ENCODE results near the gene SLC16A4. TPM values are rescaled to one million over a fixed set of nuclear protein-coding genes. Genes with fewer than 3 reads are reported as not detected.

Gene SLC16A4
- total and polyA plus RNA-seq, 2 donors from 2014 or later = 51.8 to 53.1 TPM

DNA sequence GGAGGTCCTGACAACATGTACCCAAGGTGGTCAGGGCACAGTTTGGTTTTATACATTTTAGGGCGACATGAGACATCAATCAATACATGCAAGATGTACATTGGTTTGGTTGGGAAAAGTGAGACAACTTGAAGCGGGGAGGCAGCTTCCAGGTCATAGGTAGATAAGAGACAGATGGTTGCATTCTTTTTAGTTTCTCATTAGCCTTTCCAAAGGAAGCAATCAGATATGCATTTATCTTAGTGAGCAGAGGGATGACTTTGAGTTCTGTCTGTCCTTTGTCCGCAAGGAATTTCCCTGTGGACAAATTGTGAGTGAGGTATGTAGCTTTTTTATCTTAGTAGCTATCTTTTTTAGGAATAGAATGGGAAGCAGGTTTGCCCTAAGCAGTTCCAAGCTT lies 62.1 kb downstream of the SLC16A4 start:
- TF ChIP-seq, protein P1, sequence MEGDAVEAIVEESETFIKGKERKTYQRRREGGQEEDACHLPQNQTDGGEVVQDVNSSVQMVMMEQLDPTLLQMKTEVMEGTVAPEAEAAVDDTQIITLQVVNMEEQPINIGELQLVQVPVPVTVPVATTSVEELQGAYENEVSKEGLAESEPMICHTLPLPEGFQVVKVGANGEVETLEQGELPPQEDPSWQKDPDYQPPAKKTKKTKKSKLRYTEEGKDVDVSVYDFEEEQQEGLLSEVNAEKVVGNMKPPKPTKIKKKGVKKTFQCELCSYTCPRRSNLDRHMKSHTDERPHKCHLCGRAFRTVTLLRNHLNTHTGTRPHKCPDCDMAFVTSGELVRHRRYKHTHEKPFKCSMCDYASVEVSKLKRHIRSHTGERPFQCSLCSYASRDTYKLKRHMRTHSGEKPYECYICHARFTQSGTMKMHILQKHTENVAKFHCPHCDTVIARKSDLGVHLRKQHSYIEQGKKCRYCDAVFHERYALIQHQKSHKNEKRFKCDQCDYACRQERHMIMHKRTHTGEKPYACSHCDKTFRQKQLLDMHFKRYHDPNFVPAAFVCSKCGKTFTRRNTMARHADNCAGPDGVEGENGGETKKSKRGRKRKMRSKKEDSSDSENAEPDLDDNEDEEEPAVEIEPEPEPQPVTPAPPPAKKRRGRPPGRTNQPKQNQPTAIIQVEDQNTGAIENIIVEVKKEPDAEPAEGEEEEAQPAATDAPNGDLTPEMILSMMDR (IDR thresholded peaks at IDR 0.05; ENCODE audit: borderline replicate concordance, extremely low read depth, insufficient read depth) = no peak
- DNase-seq (no peak), FAIRE-seq (no peak)
- H3K9me3 ChIP-seq (ENCODE audit: control insufficient read depth in 2 of 3, insufficient read depth in 1 of 3, low read length in 3 of 3) = no peaks in the 10 kb centered on the region
- H3K27me3 ChIP-seq (ENCODE audit: control insufficient read depth, insufficient read depth, low read length) = no peaks in the 10 kb centered on the region
- no peak overlapping the region for H3K27ac ChIP-seq (ENCODE audit: low read depth in 2 of 2, low read length in 2 of 2)
- H3K4me3 ChIP-seq (ENCODE audit: low read length in 3 of 3) = no peak overlapping the region
- intact Hi-C loops (cut with DNase I) = no loop called here
- H3K9ac ChIP-seq (ENCODE audit: low read length in 3 of 3) = no peak overlapping the region
- no peaks in the 10 kb centered on the region for H3K4me1 ChIP-seq (ENCODE audit: control insufficient read depth in 2 of 3, insufficient read depth in 2 of 3, low read depth in 1 of 3, low read length in 3 of 3)
- H3K36me3 ChIP-seq (ENCODE audit: control insufficient read depth in 2 of 3, insufficient read depth in 3 of 3, low read length in 3 of 3) = no peaks in the 10 kb centered on the region

DNA sequence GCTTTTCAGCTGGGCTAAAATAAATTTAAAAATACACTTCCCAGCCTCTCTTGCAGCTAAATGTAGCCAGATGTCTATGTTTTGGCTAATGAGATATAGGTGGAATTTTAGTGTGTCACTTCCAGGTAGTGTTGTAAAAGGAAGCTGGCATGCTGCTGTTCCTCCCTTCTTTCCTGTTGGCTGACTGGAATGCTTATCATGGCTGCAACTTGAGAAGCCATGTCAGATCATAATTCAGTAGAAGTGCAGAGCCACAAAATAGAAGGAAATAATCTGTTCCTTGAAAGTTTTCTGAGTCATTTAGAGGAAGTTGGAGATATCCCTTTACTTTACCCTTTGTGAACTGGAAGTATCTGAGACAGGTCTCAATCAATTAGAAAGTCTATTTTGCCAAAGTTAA lies 62.6 kb downstream of the SLC16A4 start:
- H3K9me3 ChIP-seq (ENCODE audit: control insufficient read depth in 2 of 3, insufficient read depth in 1 of 3, low read length in 3 of 3) = no peaks in the 10 kb centered on the region

DNA sequence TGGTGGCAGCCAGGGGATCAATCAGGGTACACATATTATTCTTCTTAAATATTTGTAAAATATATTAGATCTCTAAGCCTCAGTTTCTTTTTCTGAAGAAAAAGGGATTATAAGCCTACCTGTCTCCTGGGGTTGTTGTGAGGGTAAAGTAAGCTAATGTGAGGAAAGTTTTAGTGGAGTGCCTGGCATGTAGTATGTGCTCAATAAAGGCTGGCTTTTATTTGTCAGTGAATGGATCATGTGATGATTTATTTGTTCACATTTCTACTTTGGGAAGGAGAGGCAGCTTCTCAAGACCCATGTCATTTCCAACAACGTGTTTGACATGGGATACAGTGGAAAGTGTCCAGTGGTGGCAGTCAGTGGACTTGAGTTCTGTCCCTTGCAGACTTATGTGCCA lies 64.0 kb downstream of the SLC16A4 start:
- H3K9me3 ChIP-seq (ENCODE audit: control insufficient read depth in 2 of 3, insufficient read depth in 1 of 3, low read length in 3 of 3) = no peaks in the 10 kb centered on the region
- H3K9ac ChIP-seq (ENCODE audit: low read length in 3 of 3) = no peak overlapping the region
- intact Hi-C loops (cut with DNase I) = no loop called here
- no peak overlapping the region for H3K4me3 ChIP-seq (ENCODE audit: low read length in 3 of 3)
- no peak overlapping the region for H3K27ac ChIP-seq (ENCODE audit: low read depth in 2 of 2, low read length in 2 of 2)
- H3K4me1 ChIP-seq (ENCODE audit: control insufficient read depth in 2 of 3, insufficient read depth in 2 of 3, low read depth in 1 of 3, low read length in 3 of 3) = no peaks in the 10 kb centered on the region
- TF ChIP-seq, protein P1 (IDR thresholded peaks at IDR 0.05; ENCODE audit: borderline replicate concordance, extremely low read depth, insufficient read depth) = no peak
- no peaks in the 10 kb centered on the region for H3K36me3 ChIP-seq (ENCODE audit: control insufficient read depth in 2 of 3, insufficient read depth in 3 of 3, low read length in 3 of 3)
- no peaks in the 10 kb centered on the region for H3K27me3 ChIP-seq (ENCODE audit: control insufficient read depth, insufficient read depth, low read length)
- FAIRE-seq = no peak
- DNase-seq = no peak

More for the DNA sequence above, 62.6 kb downstream of the SLC16A4 start:
- no peaks in the 10 kb centered on the region for H3K4me1 ChIP-seq (ENCODE audit: control insufficient read depth in 2 of 3, insufficient read depth in 2 of 3, low read depth in 1 of 3, low read length in 3 of 3)
- FAIRE-seq (no peak), DNase-seq (no peak)
- no peak overlapping the region for H3K4me3 ChIP-seq (ENCODE audit: low read length in 3 of 3)
- H3K9ac ChIP-seq (ENCODE audit: low read length in 3 of 3) = no peak overlapping the region
- no peaks in the 10 kb centered on the region for H3K27me3 ChIP-seq (ENCODE audit: control insufficient read depth, insufficient read depth, low read length)
- H3K36me3 ChIP-seq (ENCODE audit: control insufficient read depth in 2 of 3, insufficient read depth in 3 of 3, low read length in 3 of 3) = no peaks in the 10 kb centered on the region
- intact Hi-C loops (cut with DNase I) = no loop called here
- H3K27ac ChIP-seq (ENCODE audit: low read depth in 2 of 2, low read length in 2 of 2) = no peak overlapping the region
- TF ChIP-seq, protein P1 (IDR thresholded peaks at IDR 0.05; ENCODE audit: borderline replicate concordance, extremely low read depth, insufficient read depth) = no peak

DNA sequence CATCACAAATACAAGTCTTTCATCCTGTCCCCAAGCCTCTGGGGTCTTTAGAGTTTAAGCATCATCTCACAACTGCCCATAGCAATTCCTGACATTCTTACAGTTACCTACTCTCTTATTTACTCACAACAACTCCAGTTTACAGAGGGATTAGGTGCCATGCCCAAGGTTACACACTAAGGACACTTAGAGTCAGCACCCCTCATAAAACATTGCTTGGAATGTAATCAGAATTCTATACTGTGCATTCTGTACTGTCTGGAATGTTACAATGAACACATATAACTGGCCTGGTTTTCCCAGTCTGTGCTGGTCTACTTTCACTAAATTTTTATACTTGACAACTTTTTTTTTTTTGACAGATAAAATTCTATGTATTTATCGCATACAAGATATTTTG lies 66.2 kb downstream of the SLC16A4 start:
- TF ChIP-seq, protein P1 (IDR thresholded peaks at IDR 0.05; ENCODE audit: borderline replicate concordance, extremely low read depth, insufficient read depth) = no peak

More for the DNA sequence above, 66.2 kb downstream of the SLC16A4 start:
- no peak for FAIRE-seq
- no peak overlapping the region for H3K4me3 ChIP-seq (ENCODE audit: low read length in 3 of 3)
- H3K27me3 ChIP-seq (ENCODE audit: control insufficient read depth, insufficient read depth, low read length) = no peaks in the 10 kb centered on the region
- no peak overlapping the region for H3K27ac ChIP-seq (ENCODE audit: low read depth in 2 of 2, low read length in 2 of 2)
- no peaks in the 10 kb centered on the region for H3K9me3 ChIP-seq (ENCODE audit: control insufficient read depth in 2 of 3, insufficient read depth in 1 of 3, low read length in 3 of 3)
- H3K4me1 ChIP-seq (ENCODE audit: control insufficient read depth in 2 of 3, insufficient read depth in 2 of 3, low read depth in 1 of 3, low read length in 3 of 3) = no peaks in the 10 kb centered on the region
- H3K9ac ChIP-seq (ENCODE audit: low read length in 3 of 3) = no peak overlapping the region
- no peak for DNase-seq
- no peaks in the 10 kb centered on the region for H3K36me3 ChIP-seq (ENCODE audit: control insufficient read depth in 2 of 3, insufficient read depth in 3 of 3, low read length in 3 of 3)
- intact Hi-C loops (cut with DNase I) = no loop called here

All from kidney (tissue), 14 donors.